ENCODE results near the gene TKT. TPM values are rescaled to one million over a fixed set of nuclear protein-coding genes. Genes with fewer than 3 reads are reported as not detected.
"Not testable (repeated sequence)": the region's sequence is repeated elsewhere in the genome, so short reads cannot be mapped to it uniquely, and the experiment has no call there.

TKT gene
- polyA plus RNA-seq, 4 donors: 58.8 to 407 (median 128) TPM

- 89 to 92% (median 90%) methylated on average over 11 of the region's 11 CpGs for WGBS, 3 donors
- H3K27ac ChIP-seq (ENCODE audit: low read depth in 1 of 3, low read length in 2 of 3); H3K4me3 ChIP-seq (ENCODE audit: low read depth in 1 of 3, low read length in 3 of 3); DNase-seq; FAIRE-seq; H3K27me3 ChIP-seq (ENCODE audit: control insufficient read depth in 3 of 3, insufficient read depth in 3 of 3, low read length in 3 of 3); H3K36me3 ChIP-seq (ENCODE audit: control insufficient read depth in 3 of 3, insufficient read depth in 2 of 3, low read depth in 1 of 3, low read length in 3 of 3); H3K4me1 ChIP-seq (ENCODE audit: control insufficient read depth in 3 of 3, insufficient read depth in 2 of 3, low read depth in 1 of 3, low read length in 2 of 3); H3K9me3 ChIP-seq (ENCODE audit: control insufficient read depth in 2 of 2, insufficient read depth in 1 of 2, low read depth in 1 of 2, low read length in 1 of 2): not testable (repeated sequence)
These were observed 13.4 kb upstream of the TKT start for GRCh38 chr3:53269193-53269592.

DNA sequence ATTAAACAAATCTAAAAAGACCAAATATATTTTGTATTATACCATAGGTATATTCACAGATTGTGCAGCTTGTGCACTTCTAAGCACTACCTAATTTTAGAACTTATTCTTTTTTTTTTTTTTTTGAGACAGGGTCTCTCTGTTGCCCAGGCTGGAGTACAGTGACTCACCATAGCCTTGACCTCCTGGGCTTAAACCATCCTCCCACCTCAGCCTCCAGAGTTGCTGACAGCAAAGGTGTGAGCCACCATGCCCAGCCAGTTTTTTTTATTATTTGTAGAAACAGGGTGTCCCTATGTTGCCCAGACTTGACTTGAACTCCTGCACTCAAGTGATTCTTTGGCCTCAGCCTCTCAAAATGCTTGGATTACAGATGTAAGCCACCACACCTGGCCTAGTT is 11.9 kb upstream of the TKT start:
- FAIRE-seq (no peak), DNase-seq (no peak)
- H3K27ac ChIP-seq (ENCODE audit: low read depth in 1 of 3, low read length in 2 of 3): no peak overlapping the region
- peaks cover 0 to 8% (median 0%) of the 10 kb centered on the region in 3 donors for H3K4me1 ChIP-seq (ENCODE audit: control insufficient read depth in 3 of 3, insufficient read depth in 2 of 3, low read depth in 1 of 3, low read length in 2 of 3)
- no peaks in the 10 kb centered on the region for H3K36me3 ChIP-seq (ENCODE audit: control insufficient read depth in 3 of 3, insufficient read depth in 2 of 3, low read depth in 1 of 3, low read length in 3 of 3)
- no peak overlapping the region for H3K4me3 ChIP-seq (ENCODE audit: low read depth in 1 of 3, low read length in 3 of 3)
- H3K9me3 ChIP-seq (ENCODE audit: control insufficient read depth in 2 of 2, insufficient read depth in 1 of 2, low read depth in 1 of 2, low read length in 1 of 2): no peaks in the 10 kb centered on the region
- no peaks in the 10 kb centered on the region for H3K27me3 ChIP-seq (ENCODE audit: control insufficient read depth in 3 of 3, insufficient read depth in 3 of 3, low read length in 3 of 3)

- Histone ChIP-seq H3K4me1 (ENCODE audit: control insufficient read depth in 3 of 3, insufficient read depth in 2 of 3, low read depth in 1 of 3, low read length in 2 of 3) (peaks cover 0 to 2% (median 0%) of the 10 kb centered on the region in 3 donors), H3K27me3 (ENCODE audit: control insufficient read depth in 3 of 3, insufficient read depth in 3 of 3, low read length in 3 of 3) (no peaks in the 10 kb centered on the region), H3K9me3 (ENCODE audit: control insufficient read depth in 2 of 2, insufficient read depth in 1 of 2, low read depth in 1 of 2, low read length in 1 of 2) (no peaks in the 10 kb centered on the region), H3K36me3 (ENCODE audit: control insufficient read depth in 3 of 3, insufficient read depth in 2 of 3, low read depth in 1 of 3, low read length in 3 of 3) (no peaks in the 10 kb centered on the region), H3K27ac (ENCODE audit: low read depth in 1 of 3, low read length in 2 of 3) (no peak overlapping the region), H3K4me3 (ENCODE audit: low read depth in 1 of 3, low read length in 3 of 3) (no peak overlapping the region)
- DNase-seq (no peak), FAIRE-seq (no peak)
- 74 to 80% (median 76%) methylated on average over 3 of the region's 3 CpGs for WGBS, 3 donors
These were observed 8.9 kb upstream of the TKT start for GRCh38 chr3:53264718-53265117.

GRCh38 chr3:53263907-53264306 is 8.1 kb upstream of the TKT start:
- 85 to 91% (median 90%) methylated on average over 4 of the region's 4 CpGs for WGBS, 3 donors
- Histone ChIP-seq H3K4me3 (ENCODE audit: low read depth in 1 of 3, low read length in 3 of 3) (no peak overlapping the region), H3K27ac (ENCODE audit: low read depth in 1 of 3, low read length in 2 of 3) (no peak overlapping the region), H3K4me1 (ENCODE audit: control insufficient read depth in 3 of 3, insufficient read depth in 2 of 3, low read depth in 1 of 3, low read length in 2 of 3) (no peaks in the 10 kb centered on the region), H3K9me3 (ENCODE audit: control insufficient read depth in 2 of 2, insufficient read depth in 1 of 2, low read depth in 1 of 2, low read length in 1 of 2) (no peaks in the 10 kb centered on the region), H3K27me3 (ENCODE audit: control insufficient read depth in 3 of 3, insufficient read depth in 3 of 3, low read length in 3 of 3) (no peaks in the 10 kb centered on the region), H3K36me3 (ENCODE audit: control insufficient read depth in 3 of 3, insufficient read depth in 2 of 3, low read depth in 1 of 3, low read length in 3 of 3) (no peaks in the 10 kb centered on the region)
- no peak for DNase-seq
- FAIRE-seq: no peak

DNA sequence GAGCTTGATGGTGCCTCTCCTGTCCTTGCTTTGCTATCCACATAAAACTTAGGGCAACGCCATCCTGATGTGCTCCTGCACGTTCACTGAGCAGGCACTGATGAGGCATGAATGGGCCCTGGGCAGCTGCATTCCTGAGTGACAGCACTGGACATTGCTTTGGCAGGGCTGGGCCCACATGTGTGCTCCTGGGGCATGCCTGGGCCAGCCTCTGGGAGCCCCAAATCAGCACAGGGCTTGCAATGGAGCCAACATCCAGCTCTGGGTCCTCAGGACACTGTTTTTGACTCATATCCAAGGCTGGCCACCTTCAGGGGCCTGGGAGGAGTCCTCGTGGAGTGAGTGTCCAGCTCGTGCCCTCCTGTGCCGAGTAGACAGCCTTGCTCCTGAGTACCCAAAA is 5.9 kb upstream of the TKT start:
- Histone ChIP-seq H3K36me3 (ENCODE audit: control insufficient read depth in 3 of 3, insufficient read depth in 2 of 3, low read depth in 1 of 3, low read length in 3 of 3) (no peaks in the 10 kb centered on the region), H3K27ac (ENCODE audit: low read depth in 1 of 3, low read length in 2 of 3) (no peak overlapping the region), H3K27me3 (ENCODE audit: control insufficient read depth in 3 of 3, insufficient read depth in 3 of 3, low read length in 3 of 3) (no peaks in the 10 kb centered on the region), H3K9me3 (ENCODE audit: control insufficient read depth in 2 of 2, insufficient read depth in 1 of 2, low read depth in 1 of 2, low read length in 1 of 2) (no peaks in the 10 kb centered on the region), H3K4me1 (ENCODE audit: control insufficient read depth in 3 of 3, insufficient read depth in 2 of 3, low read depth in 1 of 3, low read length in 2 of 3) (no peaks in the 10 kb centered on the region), H3K4me3 (ENCODE audit: low read depth in 1 of 3, low read length in 3 of 3) (no peak overlapping the region)
- DNase-seq (no peak), FAIRE-seq (no peak)
- 84 to 90% (median 86%) methylated on average over 5 of the region's 5 CpGs for WGBS, 3 donors

- no peaks in the 10 kb centered on the region for H3K9me3 ChIP-seq (ENCODE audit: control insufficient read depth in 2 of 2, insufficient read depth in 1 of 2, low read depth in 1 of 2, low read length in 1 of 2)
- H3K4me1 ChIP-seq (ENCODE audit: control insufficient read depth in 3 of 3, insufficient read depth in 2 of 3, low read depth in 1 of 3, low read length in 2 of 3): no peaks in the 10 kb centered on the region
- no peaks in the 10 kb centered on the region for H3K36me3 ChIP-seq (ENCODE audit: control insufficient read depth in 3 of 3, insufficient read depth in 2 of 3, low read depth in 1 of 3, low read length in 3 of 3)
- DNase-seq: no peak
- no peak overlapping the region for H3K4me3 ChIP-seq (ENCODE audit: low read depth in 1 of 3, low read length in 3 of 3)
- H3K27ac ChIP-seq (ENCODE audit: low read depth in 1 of 3, low read length in 2 of 3): no peak overlapping the region
- H3K27me3 ChIP-seq (ENCODE audit: control insufficient read depth in 3 of 3, insufficient read depth in 3 of 3, low read length in 3 of 3): no peaks in the 10 kb centered on the region
- FAIRE-seq: no peak
- 62 to 79% (median 75%) methylated on average over 4 of the region's 4 CpGs for WGBS, 3 donors
These were observed 4.5 kb upstream of the TKT start for GRCh38 chr3:53260286-53260785.

DNA sequence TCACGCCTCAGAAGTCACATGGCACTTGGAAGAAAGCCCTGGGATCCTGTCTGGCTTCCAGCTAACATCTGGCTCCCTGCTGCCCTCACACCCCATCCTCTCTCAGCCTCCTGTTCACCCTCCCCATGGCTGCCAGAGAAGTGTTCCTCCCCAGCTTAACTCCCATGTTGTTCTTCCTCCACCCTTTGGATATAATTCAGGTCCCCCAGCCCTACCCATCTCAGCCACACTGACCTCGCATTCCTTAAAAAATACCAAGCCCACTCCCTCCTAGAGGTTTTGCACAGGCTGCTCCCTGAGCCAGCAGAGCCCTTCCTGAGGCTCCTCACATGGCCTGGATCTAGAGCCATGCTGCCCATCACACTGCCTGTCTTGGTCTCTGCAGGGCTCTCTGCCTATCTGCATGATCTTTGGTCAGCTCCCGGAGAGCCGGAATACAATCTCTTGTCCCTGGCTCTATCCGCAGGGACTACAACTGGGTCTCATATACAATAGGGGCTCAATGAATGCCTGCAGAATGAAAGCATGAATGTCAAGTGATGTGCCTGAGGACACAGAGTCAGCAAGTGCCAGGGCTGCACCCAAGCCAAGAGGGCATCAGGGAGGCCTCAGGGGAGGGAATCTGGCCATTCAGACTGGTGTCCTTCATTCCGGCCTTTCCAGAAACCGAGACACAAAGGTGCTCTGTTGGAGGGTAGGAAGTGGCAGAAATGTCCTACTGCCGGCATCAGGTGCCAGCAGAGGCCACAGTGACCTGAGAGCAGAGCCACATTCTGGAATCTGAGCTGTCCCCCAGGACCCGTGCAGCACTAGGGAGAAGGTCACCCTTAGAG is 3.8 kb upstream of the TKT start:
- Histone ChIP-seq H3K4me3 (ENCODE audit: low read depth in 1 of 3, low read length in 3 of 3) (no peak overlapping the region), H3K27ac (ENCODE audit: low read depth in 1 of 3, low read length in 2 of 3) (no peak overlapping the region), H3K9me3 (ENCODE audit: control insufficient read depth in 2 of 2, insufficient read depth in 1 of 2, low read depth in 1 of 2, low read length in 1 of 2) (no peaks in the 10 kb centered on the region), H3K36me3 (ENCODE audit: control insufficient read depth in 3 of 3, insufficient read depth in 2 of 3, low read depth in 1 of 3, low read length in 3 of 3) (no peaks in the 10 kb centered on the region), H3K4me1 (ENCODE audit: control insufficient read depth in 3 of 3, insufficient read depth in 2 of 3, low read depth in 1 of 3, low read length in 2 of 3) (peaks cover 0 to 1% (median 0%) of the 10 kb centered on the region in 3 donors), H3K27me3 (ENCODE audit: control insufficient read depth in 3 of 3, insufficient read depth in 3 of 3, low read length in 3 of 3) (no peaks in the 10 kb centered on the region)
- DNase-seq (no peak), FAIRE-seq (no peak)
- 83 to 90% (median 84%) methylated on average over 9 of the region's 9 CpGs for WGBS, 3 donors

DNA sequence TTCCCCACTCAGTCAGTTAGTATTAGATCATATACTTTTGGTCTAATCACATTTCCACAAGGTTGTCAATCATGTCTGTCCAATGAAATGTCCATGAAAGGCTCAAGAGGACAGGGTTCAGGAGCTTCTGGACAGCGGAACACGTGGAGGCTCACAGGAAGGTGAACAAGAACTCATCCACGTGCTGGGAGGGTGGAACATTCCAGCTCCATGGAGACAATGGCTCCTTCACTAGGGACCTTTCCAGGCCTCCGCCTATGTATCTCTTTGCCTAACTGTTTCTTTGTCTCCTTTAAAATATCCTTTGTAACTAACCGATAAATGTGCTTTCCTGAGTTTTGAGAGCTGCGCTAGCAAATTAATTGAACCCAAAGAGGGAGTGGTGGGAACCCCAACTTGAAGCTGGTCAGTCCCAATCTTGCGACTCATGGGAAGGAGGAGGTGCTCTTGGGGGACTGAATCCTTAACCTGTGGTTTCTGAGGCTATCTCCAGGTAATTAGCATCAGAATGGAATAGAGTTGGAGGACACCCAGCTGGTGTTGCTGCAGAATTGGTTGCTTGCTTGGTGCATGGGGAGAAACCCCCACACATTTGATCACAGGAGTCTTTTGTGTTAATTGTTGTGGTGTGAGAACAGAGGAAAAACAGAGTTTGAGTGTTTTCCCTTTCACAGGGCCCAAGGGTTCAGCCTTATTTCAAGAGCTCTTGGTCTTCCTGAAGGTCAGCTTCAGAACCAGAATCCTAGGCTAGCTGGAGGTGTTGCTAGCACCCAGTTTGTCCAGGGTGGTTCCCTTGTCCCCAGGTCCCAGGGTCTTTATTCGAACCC is 3.0 kb upstream of the TKT start:
- FAIRE-seq: no peak
- WGBS, 3 donors: 80 to 83% (median 81%) methylated on average over 8 of the region's 8 CpGs

More for the DNA sequence above, 3.0 kb upstream of the TKT start:
- no peaks in the 10 kb centered on the region for H3K36me3 ChIP-seq (ENCODE audit: control insufficient read depth in 3 of 3, insufficient read depth in 2 of 3, low read depth in 1 of 3, low read length in 3 of 3)
- H3K9me3 ChIP-seq (ENCODE audit: control insufficient read depth in 2 of 2, insufficient read depth in 1 of 2, low read depth in 1 of 2, low read length in 1 of 2): no peaks in the 10 kb centered on the region
- no peak overlapping the region for H3K4me3 ChIP-seq (ENCODE audit: low read depth in 1 of 3, low read length in 3 of 3)
- H3K4me1 ChIP-seq (ENCODE audit: control insufficient read depth in 3 of 3, insufficient read depth in 2 of 3, low read depth in 1 of 3, low read length in 2 of 3): peaks cover 3 to 9% (median 4%) of the 10 kb centered on the region in 3 donors
- no peaks in the 10 kb centered on the region for H3K27me3 ChIP-seq (ENCODE audit: control insufficient read depth in 3 of 3, insufficient read depth in 3 of 3, low read length in 3 of 3)
- no peak overlapping the region for H3K27ac ChIP-seq (ENCODE audit: low read depth in 1 of 3, low read length in 2 of 3)
- no peak for DNase-seq
